ENCODE data around the gene DYRK1A. TPM values are rescaled to one million over a fixed set of nuclear protein-coding genes. Genes with fewer than 3 reads are reported as not detected.

DYRK1A gene
- total RNA-seq, 2 experiments from 2014 or later: 58.4 to 65.1 TPM

GRCh38 chr21:37562920-37563640 is 196.5 kb downstream of the DYRK1A start:
- DNase-seq (ENCODE audit: low spot score): no peak
- Histone ChIP-seq H3K36me3 (ENCODE audit: insufficient read depth, low read length) (no peaks in the 10 kb centered on the region), H3K9me2 (ENCODE audit: insufficient read depth, low read length) (no peaks in the 10 kb centered on the region), H3K27ac (ENCODE audit: low read depth, low read length, poor library complexity, severe bottlenecking) (no peak overlapping the region), H3K4me2 (ENCODE audit: low read length) (peak overlapping the region; percentile 62), H4K20me1 (ENCODE audit: insufficient read depth, low read length) (no peaks in the 10 kb centered on the region), H2AFZ (ENCODE audit: low read length) (peak overlapping the region; percentile 85), H3K4me1 (ENCODE audit: insufficient read depth, low read length, poor library complexity, severe bottlenecking) (peaks cover 10% of the 10 kb centered on the region), H3K79me2 (ENCODE audit: insufficient read depth, low read depth, low read length) (no peaks in the 10 kb centered on the region), H3K4me3 (ENCODE audit: low read depth, low read length, poor library complexity, severe bottlenecking) (peak overlapping the region; percentile 68), H3K9me3 (ENCODE audit: low read length) (no peaks in the 10 kb centered on the region)
- ChIA-PET CTCF (ENCODE audit: unreplicated experiment) (no interaction called here), POLR2A (interaction anchor here (0.6 to 1.2 kb wide), 3 partner anchors 22 to 1837 kb away, joined by 3 read pairs; no protein-coding TSS in a partner anchor)
- intact Hi-C loops (cut with micrococcal nuclease; ENCODE audit: unreplicated experiment): no loop called here
- TF ChIP-seq EZH2phosphoT487 (IDR thresholded peaks at IDR 0.05; ENCODE audit: borderline replicate concordance, low read depth, low read length) (no peak), CTCF (conservative IDR thresholded peaks at IDR 0.05; ENCODE audit: low read length) (no peak)
- TSS peak; percentile 65 for BruUV-seq (replicated peaks)

- Histone ChIP-seq H3K4me3 (ENCODE audit: low read depth, low read length, poor library complexity, severe bottlenecking) (peak overlapping the region; percentile 68), H3K36me3 (ENCODE audit: insufficient read depth, low read length) (no peaks in the 10 kb centered on the region), H4K20me1 (ENCODE audit: insufficient read depth, low read length) (no peaks in the 10 kb centered on the region), H3K79me2 (ENCODE audit: insufficient read depth, low read depth, low read length) (no peaks in the 10 kb centered on the region), H2AFZ (ENCODE audit: low read length) (peak overlapping the region; percentile 85), H3K9me3 (ENCODE audit: low read length) (no peaks in the 10 kb centered on the region), H3K4me2 (ENCODE audit: low read length) (peak overlapping the region; percentile 62), H3K27ac (ENCODE audit: low read depth, low read length, poor library complexity, severe bottlenecking) (no peak overlapping the region), H3K4me1 (ENCODE audit: insufficient read depth, low read length, poor library complexity, severe bottlenecking) (peaks cover 10% of the 10 kb centered on the region), H3K9me2 (ENCODE audit: insufficient read depth, low read length) (no peaks in the 10 kb centered on the region)
- BruUV-seq (replicated peaks): no TSS peak
- TF ChIP-seq CTCF (conservative IDR thresholded peaks at IDR 0.05; ENCODE audit: low read length): peak; percentile 28; the same call in 1 of the 2 replicates
- TF ChIP-seq EZH2phosphoT487 (IDR thresholded peaks at IDR 0.05; ENCODE audit: borderline replicate concordance, low read depth, low read length): no peak
- ChIA-PET CTCF (ENCODE audit: unreplicated experiment) (no interaction called here), POLR2A (interaction anchor here (1.1 to 1.2 kb wide), 2 partner anchors 21 to 296 kb away, joined by 3 read pairs; no protein-coding TSS in a partner anchor)
- DNase-seq (ENCODE audit: low spot score): peak; percentile 88
- intact Hi-C loops (cut with micrococcal nuclease; ENCODE audit: unreplicated experiment): no loop called here
Measured at GRCh38 chr21:37563641-37564340, 197.2 kb downstream of the DYRK1A start.
